GM19467 (cell line): ENCODE data around the gene VPS26A.

Experiments used
- ATAC-seq: cut with Tn5 transposase; IDR thresholded peaks from one replicate; pipeline ENCODE4 v1.9.1; 2021; ENCODE audit warnings: mild to moderate bottlenecking, moderate library complexity; ENCODE audit not compliant: unreplicated experiment

Gene VPS26A

GRCh38 chr10:69218831-69219230 is 94.9 kb downstream of the VPS26A start:
- no peak for ATAC-seq

DNA sequence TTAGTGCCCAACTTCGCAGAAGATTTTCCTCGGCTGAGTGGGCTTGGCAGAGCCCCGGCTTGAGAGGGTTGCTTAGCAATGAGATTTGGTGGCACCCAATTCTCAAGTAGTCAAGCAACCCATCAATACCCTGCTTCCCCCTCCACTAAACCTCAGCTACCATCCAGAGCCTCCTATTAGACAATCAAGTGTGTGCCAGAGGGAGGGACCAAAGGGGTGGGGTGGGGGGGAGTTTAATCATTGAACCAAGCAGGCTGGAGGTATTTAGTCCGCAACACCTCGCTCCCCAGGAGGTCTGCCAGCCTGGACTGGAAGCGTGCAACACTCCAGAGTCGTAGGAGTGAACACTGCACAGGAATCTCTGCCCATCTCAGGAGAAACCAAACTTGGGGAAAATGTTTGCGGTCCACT is 96.1 kb downstream of the VPS26A start, which contains the start of gene HKDC1:
Gene HKDC1 (plus strand): TSS at position 292 of the 411 bp plus-strand sequence. CDS start 104 bp downstream, at position 396.
- no peak for ATAC-seq

- no peak for ATAC-seq
Observed at GRCh38 chr10:69220507-69220906, 96.5 kb downstream of the VPS26A start.
